CD4-positive, alpha-beta T cell treated with Interleukin-15 for 1 hour (primary cell): ENCODE measurements around the gene IER3IP1.
A peak's percentile ranks its signal among the peaks of the same experiment; 100 is the strongest.

Experiments used
- DNase-seq: peaks from one replicate; pipeline ENCODE4 v3.0.0-alpha.2; 2020

Gene IER3IP1

DNA sequence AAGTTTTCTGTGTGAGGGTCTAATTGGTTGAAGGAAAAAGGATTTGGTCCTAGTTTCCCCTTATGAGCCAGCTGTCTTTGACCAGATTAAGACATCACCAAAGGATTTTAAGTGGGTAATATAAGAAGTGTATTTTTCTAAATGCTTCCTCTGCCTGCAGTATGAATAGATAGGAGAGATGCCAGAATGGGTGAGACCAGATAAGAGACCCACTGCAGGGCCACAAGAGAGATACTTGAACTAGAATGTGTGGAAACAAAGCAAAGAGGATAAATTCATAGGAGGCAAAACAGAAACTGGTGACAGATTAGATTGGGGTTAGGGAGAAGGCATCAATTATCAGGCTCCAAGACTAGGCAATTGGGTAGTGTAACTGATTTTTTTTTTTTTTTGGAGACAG lies 24.7 kb downstream of the IER3IP1 start:
- DNase-seq = no peak

DNA sequence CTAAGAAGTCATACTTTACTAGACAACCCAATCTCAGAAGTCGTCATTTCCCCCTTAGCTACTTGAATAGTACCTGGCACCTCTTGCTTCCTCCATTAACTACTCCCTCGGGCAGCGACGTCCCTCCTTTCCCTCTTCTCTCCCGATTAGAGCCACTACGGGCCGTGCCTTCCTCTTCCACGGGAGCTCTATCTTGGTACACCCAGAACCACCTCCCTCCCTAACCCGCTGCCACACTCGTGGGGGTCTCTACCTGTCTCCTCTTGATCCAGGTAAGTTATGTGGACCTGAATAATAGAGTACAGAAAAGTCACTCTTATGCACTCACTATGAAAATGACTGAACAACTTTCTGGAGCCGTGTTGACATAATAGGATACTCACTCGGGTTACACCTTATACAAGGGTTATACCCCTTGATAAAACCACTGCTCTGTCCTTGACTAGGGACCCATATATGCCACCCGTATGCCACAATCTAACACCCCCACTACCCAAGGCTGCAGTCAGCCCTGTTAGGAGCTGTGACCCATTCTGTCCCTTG lies 25.3 kb downstream of the IER3IP1 start:
- no peak for DNase-seq

DNA sequence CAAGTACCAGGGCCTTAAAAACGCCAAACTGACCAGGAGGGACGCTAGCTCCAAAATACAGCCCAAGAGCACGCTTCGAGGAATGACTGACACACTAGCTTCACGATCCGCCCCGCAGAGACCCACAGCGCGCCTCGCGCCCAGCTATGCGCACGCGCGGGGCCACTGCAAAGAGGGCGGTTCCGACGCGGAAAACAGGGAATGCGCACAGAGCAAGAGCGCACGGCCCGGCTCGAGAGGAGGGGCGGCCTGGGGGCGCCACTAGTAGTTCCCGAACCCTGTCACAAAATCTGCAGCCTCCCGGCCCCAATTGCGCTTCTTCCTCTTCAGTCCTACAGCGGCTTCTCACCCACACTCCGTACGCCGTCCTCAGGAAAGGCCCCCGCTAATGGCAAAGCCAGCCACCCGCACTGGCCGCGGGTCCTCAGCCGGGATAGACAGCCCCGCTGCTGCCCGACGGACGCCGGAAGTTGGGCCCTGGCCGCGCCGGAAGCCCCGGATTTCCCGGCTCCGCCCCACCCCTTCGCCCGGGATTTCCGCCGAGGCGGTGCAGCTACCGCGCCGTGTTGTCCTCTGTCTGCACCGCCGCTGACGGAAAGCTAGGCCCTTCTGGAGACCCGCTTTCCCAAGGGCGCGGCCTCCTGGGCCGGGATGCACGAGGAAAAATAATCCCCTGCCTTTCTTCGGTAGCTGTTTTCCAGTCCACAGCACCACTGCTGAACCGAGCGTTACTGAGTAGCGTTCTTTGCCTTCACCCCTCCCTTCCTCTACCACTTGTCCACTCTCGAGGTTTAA lies 25.9 kb downstream of the IER3IP1 start, which contains the start of gene HDHD2:
Gene HDHD2 (minus strand): TSS at position 472 of the 795 bp plus-strand sequence. CDS start 14,061 bp downstream, outside the sequence.
- DNase-seq = peak; percentile 74

DNA sequence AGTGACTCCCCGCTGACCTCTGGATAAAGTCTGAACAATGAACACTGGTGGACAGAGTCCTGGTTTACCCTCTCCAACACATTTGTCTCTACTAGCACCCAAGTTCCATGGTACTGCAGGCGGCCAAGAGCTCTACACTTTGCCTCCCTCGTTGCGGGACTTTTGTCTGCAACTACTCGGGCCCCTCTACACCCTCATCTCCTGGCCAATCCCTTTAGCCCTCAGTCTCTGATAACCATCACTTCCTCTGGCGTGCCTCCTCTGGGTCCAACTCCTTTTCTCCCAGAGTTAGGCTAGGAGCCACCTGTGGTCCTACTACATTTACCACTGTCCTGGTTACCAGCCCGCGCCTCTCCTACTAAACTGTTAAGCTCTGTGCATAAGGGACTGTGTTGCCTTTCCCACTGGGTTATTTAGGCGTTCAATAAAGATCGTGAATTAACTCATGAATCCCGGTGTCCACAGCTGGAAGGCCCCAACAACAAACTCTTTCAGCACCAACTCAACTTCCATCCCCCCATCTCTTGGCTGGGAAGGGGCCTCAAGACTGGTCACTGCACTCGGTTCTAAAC lies 26.6 kb downstream of the IER3IP1 start:
- no peak for DNase-seq

DNA sequence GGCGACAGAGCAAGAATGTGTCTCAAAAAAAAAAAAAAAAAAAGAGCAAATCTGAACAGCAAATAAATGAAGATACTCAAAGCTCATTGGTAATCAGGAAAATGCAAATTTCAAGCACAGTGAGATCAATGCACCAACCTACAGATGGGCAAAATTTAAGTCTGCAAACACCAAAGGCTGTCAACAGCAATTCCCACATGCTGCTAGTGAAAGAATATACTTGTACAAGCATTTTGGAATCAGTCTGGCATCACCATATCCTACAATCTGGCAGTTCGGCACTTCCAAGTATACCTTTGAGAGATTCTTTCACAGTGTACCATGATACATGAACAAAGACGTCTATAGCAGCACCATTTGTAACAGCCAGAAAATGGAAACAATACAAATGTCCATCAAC lies 30.0 kb downstream of the IER3IP1 start:
- DNase-seq = no peak

DNA sequence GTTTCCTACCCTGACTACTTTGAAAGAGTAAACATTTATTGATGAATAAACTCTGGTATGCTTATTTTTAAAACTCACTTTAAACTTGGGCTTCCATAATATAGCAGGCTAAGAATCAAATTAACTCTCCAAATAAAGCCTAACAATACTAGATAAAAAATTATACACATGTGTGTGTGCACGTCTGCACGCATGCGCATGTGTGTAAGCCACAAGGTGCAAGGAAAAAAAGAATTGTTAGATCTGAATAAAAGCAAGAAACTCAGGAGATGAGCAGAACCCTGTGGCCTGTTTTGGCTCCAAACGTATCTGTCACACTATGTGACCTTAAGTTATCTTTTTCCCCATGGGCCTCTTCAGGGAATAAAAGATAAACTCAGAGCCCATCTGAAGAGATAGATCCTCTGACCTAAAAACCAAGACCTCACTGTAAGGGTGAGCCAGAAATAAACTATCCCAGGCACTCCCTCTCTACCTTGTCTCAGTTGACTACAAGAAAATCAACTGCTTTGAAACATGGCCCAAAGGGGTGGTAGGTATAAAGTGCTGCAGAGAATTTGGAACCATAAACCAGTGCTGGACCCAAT lies 32.2 kb downstream of the IER3IP1 start:
- no peak for DNase-seq

DNA sequence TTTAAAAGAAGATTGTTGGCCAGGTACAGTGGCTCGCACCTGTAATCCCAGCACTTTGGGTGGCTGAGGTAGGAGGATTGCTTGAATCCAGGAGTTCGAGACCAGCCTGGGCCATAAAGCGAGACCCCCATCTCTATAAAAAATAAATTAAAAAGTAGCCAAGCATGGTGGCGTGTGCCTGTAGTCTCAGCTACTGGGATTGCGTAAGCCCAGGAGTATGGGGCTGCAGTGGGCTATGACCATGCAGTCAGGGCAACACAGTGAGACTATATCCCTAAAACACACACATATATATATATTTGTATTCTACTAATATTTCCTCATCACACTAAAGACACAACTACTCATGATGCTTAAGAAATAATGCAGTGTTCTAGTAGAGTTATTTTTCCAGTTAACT lies 33.0 kb downstream of the IER3IP1 start:
- DNase-seq = no peak

DNA sequence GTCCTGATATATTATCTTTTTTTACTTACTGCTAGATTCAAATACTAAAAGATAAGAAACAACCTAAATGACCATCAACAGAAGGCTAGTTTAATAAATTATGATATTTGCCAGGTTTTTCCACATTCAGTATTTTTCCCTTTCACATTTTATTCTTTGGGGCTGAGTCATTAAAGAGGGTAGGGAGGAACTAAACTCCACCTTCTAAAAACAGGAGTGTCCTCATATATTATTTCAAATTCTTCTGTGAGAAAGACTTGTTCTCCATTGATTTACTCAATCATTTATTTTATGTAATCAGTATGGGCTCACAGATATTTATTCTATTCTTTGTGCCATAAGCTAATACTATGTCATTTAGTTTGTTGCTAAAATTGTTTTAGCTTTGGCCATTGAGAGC lies 34.9 kb downstream of the IER3IP1 start:
- DNase-seq = no peak

DNA sequence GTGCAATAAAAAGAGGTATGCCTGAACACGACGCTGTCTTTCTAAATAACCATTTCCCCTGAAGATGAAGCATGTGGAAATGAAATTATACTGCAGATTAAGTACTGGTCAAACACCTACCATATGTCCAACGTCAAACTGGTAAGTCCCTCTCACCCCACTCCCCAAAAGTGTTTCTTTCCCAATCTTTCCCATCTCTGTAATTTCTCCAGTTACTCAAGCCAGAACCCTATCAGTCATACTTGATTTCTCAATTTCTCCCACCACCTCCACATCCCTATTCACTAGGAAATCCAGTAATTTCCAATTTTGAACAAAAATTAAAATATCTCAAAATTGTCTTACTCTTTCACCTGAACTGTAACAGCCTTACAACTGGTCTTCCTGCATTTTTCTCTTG lies 55.0 kb downstream of the IER3IP1 start:
- DNase-seq = no peak

DNA sequence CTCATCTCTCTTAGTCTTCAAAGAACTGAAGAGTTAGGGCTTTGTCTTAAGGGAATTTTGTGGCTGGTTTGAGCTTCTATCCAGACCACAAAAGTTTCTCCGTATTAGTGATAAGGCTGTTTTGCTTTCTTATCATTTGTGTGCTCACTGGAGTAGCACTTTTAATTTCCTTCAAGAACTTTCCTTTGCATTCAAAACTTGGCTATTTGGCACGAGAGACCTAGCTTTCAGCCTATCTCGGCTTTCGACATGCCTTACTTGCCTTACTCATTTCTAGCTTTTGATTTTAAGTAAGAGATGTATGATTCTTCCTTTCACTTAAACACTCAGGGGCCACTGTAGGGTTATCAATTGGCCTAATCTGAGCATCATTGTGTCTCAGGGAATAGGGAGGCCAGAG lies 55.7 kb downstream of the IER3IP1 start:
- DNase-seq = no peak

DNA sequence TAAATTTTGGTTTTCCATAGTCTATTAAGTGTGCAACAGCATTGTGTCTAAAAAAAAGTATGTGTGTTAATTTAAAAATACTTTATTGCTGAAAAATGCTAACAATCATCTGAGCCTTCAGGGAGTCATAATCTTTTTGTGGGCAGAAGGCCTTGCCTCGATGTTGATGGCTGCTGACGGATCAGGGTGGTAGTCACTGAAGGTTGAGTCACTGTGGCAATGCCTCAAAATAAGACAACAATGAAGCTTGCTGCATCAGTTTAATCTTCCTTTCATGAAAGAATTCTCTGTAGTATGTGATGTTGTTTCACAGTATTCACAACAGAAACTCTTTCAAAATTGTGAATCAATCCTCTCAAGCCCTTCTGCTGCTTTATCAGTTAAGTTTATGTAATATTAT lies 57.2 kb downstream of the IER3IP1 start:
- DNase-seq = no peak

DNA sequence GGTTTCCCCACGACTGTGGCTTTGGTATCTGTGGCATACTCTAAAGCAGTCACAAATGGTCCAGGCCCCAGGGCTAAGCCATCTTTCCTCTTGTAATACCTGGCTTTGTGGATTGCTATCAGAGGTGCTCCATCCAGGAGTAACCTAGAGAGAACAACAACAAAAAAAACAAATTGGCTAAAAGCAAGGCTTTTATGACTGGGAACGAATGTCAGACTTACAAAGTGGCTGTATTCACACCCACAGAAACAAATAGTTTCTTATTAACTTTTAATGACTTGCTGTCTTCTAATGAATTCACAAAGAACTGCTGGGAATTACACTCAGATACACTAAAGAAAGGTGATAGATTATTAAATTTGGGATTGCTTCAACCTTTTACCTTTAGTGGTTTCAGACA lies 61.0 kb downstream of the IER3IP1 start:
- DNase-seq = no peak

DNA sequence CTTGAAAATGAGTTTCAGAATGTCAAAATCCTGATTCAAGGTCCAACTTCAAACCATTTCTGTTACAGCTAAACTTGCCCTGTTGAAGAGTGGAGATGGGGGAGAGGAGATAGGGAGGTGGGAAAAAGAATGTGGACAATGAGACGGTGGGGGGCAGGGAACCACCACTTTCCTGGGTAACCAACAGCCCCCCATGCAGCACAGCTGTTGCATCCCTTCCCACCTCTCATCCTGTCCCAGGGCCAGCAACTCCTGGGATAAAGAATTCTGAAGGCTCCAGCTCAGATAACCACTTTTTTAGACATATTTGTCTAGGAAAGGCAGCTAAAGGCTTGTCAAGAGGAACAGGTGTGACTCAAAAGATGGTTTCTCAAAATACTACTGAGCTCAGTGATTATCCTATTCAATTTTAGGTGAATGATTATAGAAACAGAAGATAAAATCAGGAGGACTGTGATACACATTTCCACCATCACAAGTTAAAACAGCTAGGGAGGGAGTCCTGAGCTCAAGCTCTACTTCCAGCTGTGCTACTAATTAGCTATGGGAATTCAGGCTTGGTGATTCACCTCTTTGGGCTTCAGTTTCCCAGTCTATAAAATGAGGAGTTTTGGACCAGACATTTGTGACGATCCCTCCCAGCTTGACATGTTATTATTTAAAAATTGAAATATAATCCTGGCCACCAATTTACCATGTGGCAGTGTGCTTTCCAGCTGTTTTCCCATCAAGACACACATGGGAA lies 62.2 kb downstream of the IER3IP1 start:
- no peak for DNase-seq

DNA sequence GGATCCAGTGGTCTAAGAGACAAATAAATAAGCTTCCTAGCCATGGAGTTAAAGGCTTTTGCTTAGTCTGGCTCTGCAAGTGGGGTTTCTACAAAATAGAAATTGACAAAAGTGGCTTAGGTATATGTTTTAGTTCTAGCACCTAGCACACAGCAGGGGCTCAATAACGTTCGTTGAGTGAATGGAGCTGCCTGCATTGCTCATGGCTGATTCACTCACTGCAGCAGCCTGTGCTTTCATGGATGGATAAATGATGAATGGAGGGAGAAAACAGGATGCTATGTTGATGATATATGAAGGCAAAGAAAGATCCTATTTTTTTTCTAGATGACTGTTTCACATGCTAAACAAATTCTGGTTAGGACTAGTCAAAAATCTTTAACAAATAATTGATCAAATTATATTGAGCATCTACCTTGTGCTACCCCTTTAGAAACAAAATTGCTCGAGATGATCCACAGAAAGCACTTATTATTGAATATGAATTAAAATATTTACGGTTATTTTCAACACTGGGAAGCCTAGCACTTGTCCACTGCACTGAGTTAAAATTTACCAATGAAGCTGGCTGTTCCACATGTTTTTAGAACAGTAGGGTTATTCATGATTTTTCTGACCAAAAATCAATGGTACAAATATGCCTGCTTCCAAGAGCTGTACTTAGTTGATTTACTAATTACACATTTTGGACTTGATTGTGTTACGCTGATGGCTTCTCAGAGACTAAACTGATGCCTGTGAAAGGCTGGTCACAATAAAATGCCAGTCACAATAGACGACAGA lies 65.5 kb downstream of the IER3IP1 start:
- DNase-seq = no peak

DNA sequence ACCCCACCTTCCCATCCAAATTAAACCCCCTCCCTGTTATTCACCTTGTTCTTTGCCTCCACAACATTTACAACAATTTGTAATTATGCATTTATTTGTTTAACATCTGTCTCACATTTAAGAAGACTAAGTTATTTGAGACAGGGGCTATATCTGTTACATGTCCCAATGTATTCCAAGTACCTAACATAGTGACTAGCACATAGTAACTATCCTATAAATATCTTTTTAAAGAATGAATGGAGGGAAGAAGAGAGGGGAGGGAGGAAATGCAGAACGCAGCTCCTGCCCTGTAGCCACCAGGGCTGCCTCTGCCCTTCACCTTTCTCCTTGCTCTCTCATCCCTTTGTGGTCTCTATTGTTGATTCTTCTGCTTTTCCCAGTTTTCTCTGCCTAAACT lies 66.4 kb downstream of the IER3IP1 start:
- DNase-seq = no peak

DNA sequence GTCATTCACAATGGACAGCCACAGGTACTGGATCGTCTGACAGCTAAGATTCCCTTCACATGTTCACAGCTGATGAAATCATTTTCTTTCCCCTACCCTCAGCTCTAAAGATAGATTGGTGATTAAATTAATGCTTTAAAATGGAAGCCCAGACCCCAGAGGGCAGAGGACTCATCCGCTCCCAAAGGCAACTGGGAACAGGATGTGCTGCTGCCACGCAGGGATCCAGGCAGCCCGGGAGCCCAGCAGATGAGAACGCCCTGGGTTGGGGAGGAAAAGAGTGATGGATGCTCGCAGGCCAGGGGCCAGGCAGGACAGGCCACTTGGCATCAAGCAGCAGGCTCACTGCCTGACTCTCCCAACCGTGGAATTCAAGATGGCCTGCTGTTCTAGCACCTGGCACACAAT lies 67.2 kb downstream of the IER3IP1 start:
- no peak for DNase-seq

DNA sequence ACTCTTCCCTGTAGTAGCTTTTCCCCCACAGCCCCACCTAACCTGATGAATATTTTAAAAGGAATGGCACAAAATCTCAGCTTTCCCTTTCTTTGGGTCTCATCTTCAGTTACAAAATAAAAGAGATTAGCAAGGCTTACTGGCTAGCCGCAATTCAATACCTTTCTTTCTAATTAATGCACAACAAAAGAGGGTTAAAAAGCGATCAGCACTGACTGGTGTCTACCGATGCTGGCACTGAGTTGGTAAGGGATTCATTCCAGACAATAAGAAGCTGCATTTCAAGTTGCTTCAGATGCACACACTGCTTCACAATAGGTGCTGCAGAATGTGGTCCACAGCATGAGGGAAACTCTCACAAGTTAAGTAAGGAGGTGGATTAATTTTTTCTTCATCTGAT lies 67.8 kb downstream of the IER3IP1 start:
- DNase-seq = no peak
